Left renal pelvis (tissue), 4 donors: Measurements from ENCODE around the gene NXT1. TPM values are rescaled to one million over a fixed set of nuclear protein-coding genes. Genes with fewer than 3 reads are reported as not detected.

Experiments
- DNase-seq, 4 donors: peaks; one replicate each; pipeline ENCODE4 v3.0.0-alpha.2; 2013; ENCODE audit warnings: low read depth in 4 of 4, low spot score in 3 of 4
- polyA plus RNA-seq, 4 donors: library from polyadenylated mRNA; unstranded; fragments of 120-200 nt; gene quantifications; one replicate each; pipeline ENCODE4 v1.2.1, GENCODE V29; 2013; ENCODE audit not compliant: insufficient read length in 4 of 4

The NXT1 gene
- polyA plus RNA-seq, 4 donors, result 18.0 to 23.2 (median 20.6) TPM

- no peak for DNase-seq
Measured at GRCh38 chr20:23386304-23387117, 35.9 kb downstream of the NXT1 start.

DNA sequence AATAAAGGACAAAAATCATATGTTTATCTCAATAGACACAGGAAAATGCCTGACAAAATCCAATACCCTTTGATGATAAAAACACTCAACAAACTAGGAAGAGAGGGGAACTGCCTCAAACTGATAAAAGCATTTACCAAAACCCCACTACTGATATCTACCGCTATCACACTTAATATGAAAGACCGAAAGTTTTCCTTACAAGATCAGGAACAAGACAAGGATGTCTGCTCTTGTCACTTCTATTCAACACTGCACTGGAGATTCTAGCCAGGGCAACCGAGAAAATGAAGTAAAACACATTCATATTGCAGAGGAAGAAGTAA lies 36.5 kb downstream of the NXT1 start:
- no peak for DNase-seq

DNA sequence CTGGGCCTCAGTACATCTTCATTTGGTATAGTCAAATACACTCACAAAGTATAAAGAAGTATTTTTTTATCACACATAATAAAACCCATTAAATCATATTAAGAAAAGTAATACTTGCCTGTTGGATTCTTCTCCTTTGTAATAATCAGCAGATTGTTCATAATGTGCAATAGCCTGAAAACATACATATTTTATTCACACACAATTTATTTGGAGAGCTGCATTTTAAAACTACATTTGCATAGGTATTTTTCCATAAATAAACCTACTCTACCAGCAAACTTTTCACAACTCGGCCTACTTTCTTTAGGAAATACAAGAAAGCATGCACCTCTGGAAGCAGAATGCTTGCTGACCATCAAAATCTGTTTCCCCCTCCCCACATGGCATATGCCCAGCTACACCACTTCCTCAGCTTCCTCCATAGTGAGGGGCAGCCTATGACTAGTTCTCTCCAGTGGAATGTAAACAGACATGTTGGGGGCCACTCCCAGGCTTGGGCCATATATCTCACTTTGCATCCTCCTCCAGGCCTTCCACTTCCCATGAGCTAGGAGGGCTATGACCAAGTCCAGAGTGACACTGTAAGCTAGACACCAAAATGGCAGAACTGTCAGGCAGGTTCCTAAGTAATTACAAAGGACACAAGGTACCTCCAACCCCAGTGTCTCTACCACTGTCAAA lies 39.6 kb downstream of the NXT1 start:
- no peak for DNase-seq

DNA sequence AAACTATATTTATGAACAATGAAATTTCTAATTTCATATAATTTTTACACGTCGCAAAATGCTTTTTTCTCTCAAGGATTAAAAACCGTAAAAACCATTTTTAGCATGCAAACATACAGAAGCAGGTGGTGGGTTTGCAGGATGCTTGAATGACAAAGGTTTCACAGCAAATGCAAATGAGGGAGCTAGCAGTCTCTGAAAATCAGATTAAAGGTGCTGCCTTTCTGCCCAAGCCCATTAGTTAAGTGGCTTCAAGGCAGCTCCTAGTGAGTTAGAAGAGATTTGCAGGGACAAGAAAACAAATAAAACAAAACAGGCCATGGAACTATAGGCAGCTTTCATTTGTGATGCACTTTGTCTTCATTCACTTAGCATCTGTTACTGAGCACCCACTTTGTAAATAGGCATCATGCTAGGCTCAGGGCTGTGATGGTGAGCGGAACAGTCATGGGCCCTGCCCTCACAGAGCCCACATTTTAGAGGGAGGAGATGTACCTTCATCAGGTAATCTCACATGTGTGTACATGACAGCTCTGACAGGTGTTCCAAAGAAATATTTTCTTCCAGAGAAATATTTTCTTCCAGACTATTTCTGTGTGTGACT lies 41.2 kb downstream of the NXT1 start:
- no peak for DNase-seq

DNA sequence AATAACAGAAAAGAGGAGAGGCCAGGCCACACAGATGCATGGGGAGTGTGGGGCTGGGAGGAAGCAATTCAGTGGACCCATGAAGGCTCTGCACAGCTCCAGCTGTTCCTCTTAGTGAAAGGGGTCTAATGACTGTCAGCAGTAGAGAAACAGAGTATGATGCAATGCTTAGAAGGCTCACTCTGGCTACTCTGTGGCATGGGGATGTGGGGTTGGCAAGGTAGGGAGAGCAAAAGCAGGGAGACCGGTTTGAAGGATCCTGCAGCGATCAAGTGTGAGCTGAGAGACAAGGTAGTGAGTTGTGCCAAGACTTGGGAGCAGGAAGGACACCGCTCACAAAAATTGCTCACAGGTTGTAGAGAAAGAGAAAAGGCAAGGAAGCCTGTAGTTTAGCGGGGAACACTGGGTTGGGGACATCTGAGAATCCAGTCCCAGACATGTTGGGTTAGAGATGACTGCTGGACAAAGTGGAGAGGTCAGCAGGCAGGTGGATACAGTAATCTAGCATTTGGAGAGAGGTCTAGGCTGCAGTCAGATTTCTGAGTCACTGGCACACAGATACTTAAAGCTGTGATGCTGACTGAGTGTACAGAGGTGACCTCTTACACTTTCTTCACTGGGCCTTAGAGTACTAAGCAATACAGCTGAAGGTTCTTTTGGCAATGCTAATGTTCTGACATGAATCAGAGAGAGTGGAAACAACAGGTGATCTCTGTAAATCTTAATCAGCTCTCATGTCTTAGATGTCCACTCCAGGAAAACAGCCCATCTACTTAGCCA lies 43.6 kb downstream of the NXT1 start:
- no peak for DNase-seq

DNA sequence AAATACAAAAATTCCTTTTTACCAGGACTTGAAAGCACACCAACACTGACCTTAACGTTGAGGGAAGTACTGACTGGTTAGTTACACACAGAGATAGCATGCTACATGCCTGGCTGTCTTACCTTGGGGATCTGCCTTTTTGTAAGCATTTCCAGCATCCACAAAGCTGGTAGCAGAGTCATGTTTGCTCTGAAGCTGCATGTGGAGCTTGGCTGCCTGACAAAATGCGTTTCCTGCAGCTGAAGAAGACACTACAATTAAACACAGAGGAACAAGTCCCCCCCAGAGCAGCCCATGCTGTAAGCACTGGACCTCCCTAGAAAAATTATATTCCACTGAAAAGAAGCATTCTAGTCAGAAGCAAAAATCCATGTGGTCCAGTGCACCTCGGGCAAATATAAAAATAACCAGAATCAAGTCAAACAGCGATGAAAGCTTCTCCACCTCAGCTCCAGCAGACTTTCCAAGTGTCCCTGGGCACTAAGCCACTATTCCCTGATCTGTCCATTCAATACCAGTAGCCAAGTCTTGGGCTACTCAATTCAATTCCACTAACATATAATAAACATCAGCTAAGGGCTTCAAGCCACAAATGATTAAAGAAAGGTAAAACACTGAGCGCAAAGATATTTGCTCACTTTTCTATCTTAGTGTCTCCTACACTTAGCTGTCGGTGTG lies 46.5 kb downstream of the NXT1 start:
- no peak for DNase-seq

DNA sequence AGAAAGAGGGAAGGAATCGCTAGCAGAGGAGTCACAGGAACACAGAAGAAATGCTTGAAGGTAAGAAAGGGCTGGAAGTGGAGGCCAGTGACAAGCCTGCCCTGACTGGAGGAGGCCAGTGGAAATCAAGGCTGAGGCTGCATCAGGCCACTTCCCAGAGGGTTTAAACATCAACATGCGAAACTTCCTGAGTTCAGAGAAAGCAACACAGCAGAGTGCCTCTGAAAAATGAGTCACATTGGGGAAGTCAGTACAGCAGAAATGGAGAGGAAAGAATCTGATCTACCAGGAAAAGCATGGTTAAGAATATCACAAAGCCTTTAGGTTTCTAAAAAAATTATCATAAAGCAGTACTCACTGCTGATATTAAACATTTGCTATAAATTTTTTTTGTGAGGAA lies 47.4 kb downstream of the NXT1 start:
- no peak for DNase-seq

- no peak for DNase-seq
Measured at GRCh38 chr20:23399568-23400241, 49.1 kb downstream of the NXT1 start.

DNA sequence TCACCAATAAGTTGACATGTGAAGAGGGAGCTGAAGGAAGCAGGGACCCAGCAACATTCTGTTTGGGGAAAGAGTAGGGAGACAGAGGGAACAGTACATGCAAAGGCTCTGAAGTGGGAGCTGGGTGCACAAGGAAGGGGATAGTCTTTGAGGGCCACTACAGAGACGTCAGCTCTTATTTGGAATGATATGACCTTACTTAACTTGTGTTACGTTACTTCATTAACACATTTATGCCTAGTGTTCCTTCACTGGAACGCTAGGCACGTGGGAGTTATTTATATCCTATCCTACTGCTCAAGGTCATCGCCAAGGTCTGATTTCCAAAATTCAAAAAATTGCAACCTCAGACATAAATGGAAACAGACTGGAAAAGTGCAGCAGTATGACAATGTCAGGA lies 50.5 kb downstream of the NXT1 start:
- no peak for DNase-seq

DNA sequence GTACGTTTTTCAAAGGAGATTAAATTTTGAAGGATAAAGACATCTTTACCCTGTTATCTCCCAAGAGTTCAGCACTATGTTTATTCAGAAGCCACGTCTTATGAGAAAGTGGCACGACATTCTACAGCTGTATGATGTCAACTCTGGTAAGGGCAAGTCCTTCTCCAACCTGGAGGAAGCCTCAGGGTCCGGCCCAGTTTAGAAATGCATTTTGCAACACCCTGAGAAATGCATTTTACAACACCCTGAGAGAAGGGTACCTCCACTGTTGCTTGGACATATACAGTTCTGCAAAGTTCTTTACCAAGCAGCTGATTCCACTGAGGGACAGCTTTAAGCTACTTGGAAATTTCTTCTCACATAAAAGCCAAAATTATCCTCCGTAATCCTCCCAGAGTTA lies 53.2 kb downstream of the NXT1 start:
- DNase-seq, result no peak

DNA sequence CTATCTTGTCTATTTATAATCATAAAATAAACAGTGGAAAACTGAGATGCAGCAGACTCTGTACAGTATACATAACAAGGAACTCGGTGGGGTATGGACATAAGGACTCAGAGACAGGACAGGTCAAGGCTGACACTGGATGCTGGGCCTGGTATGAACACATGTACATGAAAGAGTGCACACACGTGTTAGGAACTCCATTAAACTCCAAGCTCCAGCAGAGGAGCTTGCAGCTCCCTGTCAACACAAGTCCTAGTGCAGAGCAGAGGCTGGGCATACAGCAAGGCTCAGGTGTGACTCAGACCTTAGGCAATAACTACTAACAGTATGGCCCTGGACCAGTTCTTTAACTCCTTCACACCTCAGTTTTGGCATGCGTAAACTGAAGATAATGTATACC lies 53.6 kb downstream of the NXT1 start:
- DNase-seq, result no peak

Other genes with a start within 250 kb of the NXT1 start
- gene GZF1, start 11.4 kb downstream of the NXT1 start, polyA plus RNA-seq, result 10 to 100 TPM; 13.4 to 18.9 (median 16.5) TPM
- 10 to 100 TPM; 13.5 to 24.5 (median 19.3) TPM for gene NAPB, start 70.7 kb downstream of the NXT1 start, polyA plus RNA-seq
- gene CSTL1, start 88.9 kb downstream of the NXT1 start, polyA plus RNA-seq, result not detected
- not detected for gene CST11, start 102.1 kb downstream of the NXT1 start, polyA plus RNA-seq
- not detected for gene CST8, start 140.3 kb downstream of the NXT1 start, polyA plus RNA-seq
- gene CST9L, start 217.7 kb downstream of the NXT1 start, polyA plus RNA-seq, result not detected